Small intestine (tissue), 7 donors: Measurements from ENCODE around the gene APMAP. TPM values are rescaled to one million over a fixed set of nuclear protein-coding genes. Genes with fewer than 3 reads are reported as not detected.
"Not testable (repeated sequence)": the region's sequence is repeated elsewhere in the genome, so short reads cannot be mapped to it uniquely, and the experiment has no call there.

ENCODE experiments used
- DNase-seq, 2 donors: peaks; one replicate each; pipeline versions ENCODE4 v3.0.0 to v3.0.0-alpha.2; 2013
- FAIRE-seq: peaks from 2 replicates; lab custom pipeline; 2012; peaks lifted over from hg19 to GRCh38; lab: Jason Lieb, UNC
- H3K27ac ChIP-seq, 3 donors: one replicate each; pipeline ENCODE4 v1.5.1; 2013; ENCODE audit warnings: low read length in 2 of 3, mild to moderate bottlenecking in 2 of 3, control low read depth in 1 of 3, inconsistent platforms in 1 of 3, low read depth in 1 of 3, moderate library complexity in 1 of 3
- H3K27me3 ChIP-seq, 3 donors: one replicate each; pipeline ENCODE4 v1.6.1; 2013; ENCODE audit warnings: low read length in 3 of 3, inconsistent platforms in 1 of 3; ENCODE audit not compliant: control insufficient read depth in 3 of 3, insufficient read depth in 3 of 3
- H3K36me3 ChIP-seq, 3 donors: one replicate each; pipeline ENCODE4 v1.6.1; 2013; ENCODE audit warnings: low read length in 3 of 3, inconsistent platforms in 1 of 3, low read depth in 1 of 3, mild to moderate bottlenecking in 1 of 3, moderate library complexity in 1 of 3; ENCODE audit not compliant: control insufficient read depth in 3 of 3, insufficient read depth in 2 of 3
- H3K4me1 ChIP-seq, 3 donors: one replicate each; pipeline ENCODE4 v1.6.1; 2013; ENCODE audit warnings: low read length in 2 of 3, inconsistent platforms in 1 of 3, low read depth in 1 of 3, mild to moderate bottlenecking in 1 of 3, moderate library complexity in 1 of 3; ENCODE audit not compliant: control insufficient read depth in 3 of 3, insufficient read depth in 2 of 3
- H3K4me3 ChIP-seq, 3 donors: one replicate each; pipeline ENCODE4 v1.5.1; 2013; ENCODE audit warnings: low read length in 3 of 3, control low read depth in 1 of 3, inconsistent platforms in 1 of 3, low read depth in 1 of 3, mild to moderate bottlenecking in 1 of 3, moderate library complexity in 1 of 3
- H3K9me3 ChIP-seq, 2 donors: one replicate each; pipeline ENCODE4 v1.6.1; 2013; ENCODE audit warnings: low read depth in 1 of 2, low read length in 1 of 2; ENCODE audit not compliant: control insufficient read depth in 2 of 2, insufficient read depth in 1 of 2
- WGBS, 3 donors: extraction: QIAGEN DNeasy Blood & Tissue Kit; methylation state at CpG; one replicate each; pipeline ENCODE4 v1.1.7; 2013; 5-methylcytosine and 5-hydroxymethylcytosine counted together
- polyA plus RNA-seq, 4 donors: library from polyadenylated mRNA; stranded (reverse) in 3 of 4; unstranded in 1 of 4; fragments of 200-250 nt in 3 of 4; fragments of 120-200 nt in 1 of 4; gene quantifications; one replicate each; pipeline versions ENCODE4 v1.2.1 to v1.2.3, GENCODE V29; 2013
- donor health status: healthy with polysubstance abuse.
- donor health status: control.
- donor health status: control.
- donor health status: Bipolar disorder and iron deficiency.
- donor health status: healthy.

APMAP gene
- polyA plus RNA-seq, 4 donors: 12.3 to 50.9 (median 34.1) TPM

DNA sequence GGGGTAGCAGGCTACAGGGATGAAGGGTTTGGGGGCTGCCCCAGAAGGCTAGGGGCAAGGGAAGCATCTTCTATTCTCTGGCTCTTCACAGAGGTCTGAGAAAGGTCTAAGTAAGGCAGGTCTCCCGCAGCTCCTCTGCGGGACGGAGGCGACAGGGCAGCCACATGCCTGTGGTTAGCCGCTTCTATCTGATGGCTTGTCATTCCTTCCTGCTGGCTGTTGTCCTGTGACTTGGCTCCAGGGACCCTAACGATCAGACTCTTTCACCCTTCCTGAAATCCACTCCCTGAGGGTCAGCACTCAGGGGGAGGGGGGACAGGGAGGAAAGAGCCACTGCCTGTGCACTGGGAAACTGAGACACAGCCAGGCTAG lies 42.8 kb downstream of the APMAP start:
- no peak for DNase-seq
- 44 to 66% (median 62%) methylated on average over 6 of the region's 6 CpGs for WGBS, 3 donors

DNA sequence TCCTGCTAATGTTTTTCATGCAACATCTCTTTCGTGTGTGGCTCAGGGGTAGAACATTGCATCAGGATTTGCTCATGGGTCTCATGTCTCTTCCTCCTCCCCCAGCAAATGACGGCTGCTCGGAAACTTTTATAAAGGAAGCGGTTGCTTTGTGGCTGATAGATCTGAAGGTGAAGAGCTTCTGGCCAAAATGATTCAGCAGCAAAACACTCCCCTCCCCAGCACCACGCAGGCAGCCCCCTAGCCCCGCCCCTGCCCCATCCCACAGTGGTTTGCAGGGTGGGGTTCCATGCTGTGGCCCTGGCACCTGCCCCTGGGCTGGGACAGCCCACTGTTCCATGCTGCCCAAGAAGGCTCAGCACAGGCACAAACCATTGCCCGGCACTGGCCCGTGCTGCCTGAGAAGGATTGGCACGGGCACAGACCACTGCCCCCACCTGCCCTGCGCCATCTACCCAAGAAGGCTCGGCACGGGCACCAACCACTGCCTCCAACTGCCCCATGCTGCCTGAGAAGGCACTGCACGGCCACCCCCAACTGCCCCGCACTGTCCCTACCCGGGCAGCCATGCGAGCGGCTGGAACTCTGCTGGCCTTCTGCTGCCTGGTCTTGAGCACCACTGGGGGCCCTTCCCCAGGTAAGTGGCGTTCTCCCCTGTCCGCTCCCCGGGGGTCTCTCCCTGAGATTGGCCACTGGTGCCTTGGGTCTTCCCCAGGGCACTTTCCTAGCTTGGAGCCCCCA lies 43.4 kb downstream of the APMAP start, which contains the start of gene CST7:
CST7 (plus strand) TSS at position 331 of the 741 bp plus-strand sequence; CDS start at position 568, 237 bp downstream.
- no peaks in the 10 kb centered on the region for H3K27me3 ChIP-seq
- H3K4me1 ChIP-seq: no peaks in the 10 kb centered on the region
- H3K27ac ChIP-seq: peak within 1 kb of the TSS in 2 of 3 donors; percentile 65 to 84
- no peaks in the 10 kb centered on the region for H3K9me3 ChIP-seq
- 60 to 81% (median 73%) methylated on average over 20 of the region's 20 CpGs for WGBS, 3 donors
- DNase-seq (peak in 1 of 2 donors; percentile 77), FAIRE-seq (no peak)
- peak within 1 kb of the TSS in 1 of 3 donors; percentile 51 for H3K4me3 ChIP-seq
- no peaks in the 10 kb centered on the region for H3K36me3 ChIP-seq

More for the DNA sequence above, 42.8 kb downstream of the APMAP start:
- no peaks in the 10 kb centered on the region for H3K27me3 ChIP-seq
- peak overlapping the region in 1 of 3 donors; percentile 51 for H3K4me3 ChIP-seq
- H3K27ac ChIP-seq: peak overlapping the region in 2 of 3 donors; percentile 65 to 84
- no peaks in the 10 kb centered on the region for H3K36me3 ChIP-seq
- H3K4me1 ChIP-seq: no peaks in the 10 kb centered on the region
- no peak for FAIRE-seq
- no peaks in the 10 kb centered on the region for H3K9me3 ChIP-seq

DNA sequence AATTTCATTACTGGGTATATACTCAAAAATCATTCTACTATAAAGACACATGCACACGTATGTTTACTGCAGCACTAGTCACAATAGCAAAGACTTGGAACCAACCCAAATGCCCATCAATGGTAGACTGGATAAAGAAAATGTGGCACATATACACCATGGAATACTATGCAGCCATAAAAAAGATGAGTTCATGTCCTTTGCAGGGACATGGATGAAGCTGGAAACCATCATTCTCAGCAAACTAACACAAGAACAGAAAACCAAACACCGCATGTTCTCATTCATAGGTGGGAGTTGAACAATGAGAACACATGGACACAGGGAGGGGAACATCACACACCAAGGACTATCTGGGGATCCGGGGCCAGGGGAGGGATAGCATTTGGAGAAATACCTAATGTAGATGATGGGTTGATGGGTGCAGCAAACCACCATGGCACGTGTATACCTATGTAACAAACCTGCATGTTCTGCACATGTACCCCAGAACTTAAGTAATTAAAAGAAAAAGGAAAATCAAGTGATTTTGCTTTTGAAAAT lies 44.1 kb downstream of the APMAP start:
- not testable (repeated sequence) for DNase-seq, FAIRE-seq, H3K27me3 ChIP-seq, H3K4me1 ChIP-seq, H3K27ac ChIP-seq, H3K36me3 ChIP-seq, H3K9me3 ChIP-seq, H3K4me3 ChIP-seq
- WGBS, 3 donors: 54 to 82% (median 68%) methylated on average over 4 of the region's 4 CpGs

DNA sequence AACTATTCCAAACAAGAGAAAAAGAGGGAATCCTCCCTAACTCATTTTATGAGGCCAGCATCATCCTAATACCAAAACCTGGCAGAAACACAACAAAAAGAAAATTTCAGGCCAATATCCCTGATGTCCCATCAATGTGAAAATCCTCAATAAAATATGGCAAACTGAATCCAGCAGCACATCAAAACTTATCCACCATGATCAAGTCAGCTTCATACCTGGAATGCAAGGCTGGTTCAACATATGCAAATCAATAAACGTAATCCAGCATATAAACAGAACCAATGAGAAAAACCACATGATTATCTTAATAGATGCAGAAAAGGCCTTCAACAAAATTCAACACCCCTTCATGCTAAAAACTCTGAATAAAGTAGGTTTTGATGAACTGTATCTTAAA lies 46.2 kb downstream of the APMAP start:
- not testable (repeated sequence) for H3K4me3 ChIP-seq, H3K27ac ChIP-seq, H3K36me3 ChIP-seq, FAIRE-seq, H3K27me3 ChIP-seq, H3K4me1 ChIP-seq, H3K9me3 ChIP-seq, DNase-seq
- 86 to 92% (median 90%) methylated on average over 1 of the region's 1 CpG for WGBS, 3 donors

DNA sequence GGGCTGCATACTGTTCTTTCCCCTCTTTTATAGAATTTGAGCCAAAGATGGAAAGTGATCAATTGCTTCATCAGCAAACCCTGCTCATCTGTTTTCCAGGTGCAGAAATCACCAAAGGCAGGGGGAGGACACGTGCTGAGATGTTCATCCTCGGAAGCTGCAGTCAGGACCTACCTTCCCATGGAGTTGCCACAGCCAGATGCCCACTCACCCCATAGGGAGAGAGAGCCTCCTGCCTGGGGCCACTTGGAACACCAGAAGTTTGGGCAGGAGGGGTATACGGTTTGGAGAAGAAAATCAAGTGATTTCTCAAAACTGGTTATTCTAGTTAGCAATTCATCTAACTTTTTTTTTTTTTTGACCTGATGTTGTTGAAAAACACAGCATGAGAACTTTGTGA lies 48.8 kb downstream of the APMAP start:
- Histone ChIP-seq H3K9me3 (peaks cover 0 to 20% of the 10 kb centered on the region in 2 donors), H3K4me1 (no peaks in the 10 kb centered on the region), H3K27ac (no peak overlapping the region), H3K36me3 (no peaks in the 10 kb centered on the region), H3K4me3 (no peak overlapping the region), H3K27me3 (no peaks in the 10 kb centered on the region)
- WGBS, 3 donors: 60 to 68% (median 67%) methylated on average over 3 of the region's 3 CpGs
- FAIRE-seq (no peak), DNase-seq (no peak)

DNA sequence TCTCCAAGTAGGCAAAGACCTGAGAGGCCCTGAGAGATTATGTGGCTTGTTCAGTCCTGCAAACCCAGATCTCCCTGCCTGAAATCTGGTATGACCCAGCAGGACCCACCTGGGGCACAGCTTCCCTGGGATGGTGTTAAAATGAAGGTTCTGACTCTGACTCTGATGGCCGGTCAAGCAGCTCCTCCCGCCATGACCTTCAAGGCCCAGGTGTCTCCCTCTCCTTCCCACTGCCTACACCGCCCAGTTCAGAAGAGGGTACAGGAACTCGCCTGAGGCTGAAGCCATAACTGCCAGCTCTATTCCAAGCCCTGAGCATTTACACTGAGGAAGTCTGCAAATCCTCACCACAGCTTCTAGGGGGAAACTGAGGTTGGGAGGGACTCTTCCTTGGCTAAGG lies 49.4 kb downstream of the APMAP start:
- H3K27me3 ChIP-seq: no peaks in the 10 kb centered on the region
- no peak overlapping the region for H3K27ac ChIP-seq
- DNase-seq (no peak), FAIRE-seq (no peak)
- H3K36me3 ChIP-seq: no peaks in the 10 kb centered on the region
- no peaks in the 10 kb centered on the region for H3K4me1 ChIP-seq
- H3K9me3 ChIP-seq: peaks cover 0 to 20% of the 10 kb centered on the region in 2 donors
- 93 to 100% (median 93%) methylated on average over 4 of the region's 4 CpGs for WGBS, 3 donors
- no peak overlapping the region for H3K4me3 ChIP-seq

DNA sequence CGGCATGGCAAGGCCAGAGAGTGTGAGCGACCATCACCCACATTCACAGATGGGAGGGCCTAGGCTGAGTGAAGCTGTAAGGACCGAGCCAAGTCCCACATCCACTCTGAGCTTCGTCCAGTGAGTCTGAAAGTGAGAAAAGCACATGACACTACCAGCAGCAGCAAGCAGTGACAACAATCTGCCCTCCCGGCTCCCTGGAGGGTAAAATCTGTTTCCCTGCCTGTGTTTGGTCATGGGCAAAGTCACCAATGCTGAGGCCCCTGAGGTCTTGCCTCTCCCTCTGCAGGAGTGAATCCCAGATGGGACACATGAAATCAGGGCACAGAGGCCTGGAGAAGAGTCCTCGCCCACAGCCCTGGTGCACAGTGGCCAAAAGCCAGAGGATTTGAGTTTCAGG lies 49.9 kb downstream of the APMAP start:
- FAIRE-seq (no peak), DNase-seq (no peak)
- Histone ChIP-seq H3K9me3 (peaks cover 0 to 20% of the 10 kb centered on the region in 2 donors), H3K36me3 (no peaks in the 10 kb centered on the region), H3K27ac (no peak overlapping the region), H3K4me3 (no peak overlapping the region), H3K4me1 (no peaks in the 10 kb centered on the region), H3K27me3 (no peaks in the 10 kb centered on the region)
- 79 to 90% (median 81%) methylated on average over 6 of the region's 6 CpGs for WGBS, 3 donors

DNA sequence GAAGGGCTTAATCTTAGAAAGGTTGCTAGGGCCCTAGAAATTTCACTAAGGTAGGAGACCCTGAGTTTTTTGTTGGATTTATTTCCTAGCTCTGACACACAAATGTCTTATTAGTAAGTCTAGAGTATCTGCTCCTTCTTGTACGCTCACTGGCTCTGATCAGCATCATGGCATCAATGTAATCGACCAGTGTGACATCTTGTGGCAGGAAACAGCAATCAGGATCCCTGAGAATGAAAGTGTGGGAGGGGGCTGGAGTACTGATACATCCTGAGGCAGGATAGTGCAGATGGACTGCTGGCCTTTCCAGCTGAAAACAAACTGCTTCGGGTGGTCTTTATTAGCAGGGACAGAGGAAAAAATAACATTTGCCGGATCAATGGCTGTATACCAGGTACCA lies 53.5 kb downstream of the APMAP start:
- Histone ChIP-seq H3K4me3 (no peak overlapping the region), H3K4me1 (peaks cover 0 to 7% (median 1%) of the 10 kb centered on the region in 3 donors), H3K27ac (no peak overlapping the region), H3K9me3 (peaks cover 0 to 30% of the 10 kb centered on the region in 2 donors), H3K27me3 (no peaks in the 10 kb centered on the region), H3K36me3 (no peaks in the 10 kb centered on the region)
- no peak for FAIRE-seq
- WGBS, 3 donors: 64 to 79% (median 71%) methylated on average over 4 of the region's 4 CpGs
- DNase-seq: no peak
